ENCODE results near the gene ZMYND8.

- no peak for TF ChIP-seq CTCF (IDR thresholded peaks at IDR 0.05 in 2 of 3, conservative IDR thresholded peaks at IDR 0.05 in 1 of 3; ENCODE audit: borderline replicate concordance in 1 of 3, insufficient read depth in 1 of 3, low read depth in 2 of 3, low read length in 2 of 3)
- no peak for TF ChIP-seq SRF (IDR thresholded peaks at IDR 0.05; ENCODE audit: low read depth)
- no peak for TF ChIP-seq ZFX (IDR thresholded peaks at IDR 0.05)
- no peak for TF ChIP-seq RAD21 (IDR thresholded peaks at IDR 0.05; ENCODE audit: low read depth)
- no peak for TF ChIP-seq SP1 (IDR thresholded peaks at IDR 0.05; ENCODE audit: low read depth)
- TF ChIP-seq EZH2phosphoT487 (IDR thresholded peaks at IDR 0.05; ENCODE audit: borderline replicate concordance) = no peak
- no peak for TF ChIP-seq POLR2A (IDR thresholded peaks at IDR 0.05; ENCODE audit: borderline replicate concordance, extremely low read depth, insufficient read depth, insufficient read length)
- TF ChIP-seq EZH2 (IDR thresholded peaks at IDR 0.05) = no peak
- no peak for TF ChIP-seq EGR1 (IDR thresholded peaks at IDR 0.05; ENCODE audit: low read depth)
Observed at GRCh38 chr20:47235853-47236638, 120.5 kb downstream of the ZMYND8 start.

Measured in HCT116 (cell line).